GM19023 (cell line): ENCODE results near the gene ALG3.
A peak's percentile ranks its signal among the peaks of the same experiment; 100 is the strongest.
"Not testable (repeated sequence)": the region's sequence is repeated elsewhere in the genome, so short reads cannot be mapped to it uniquely, and the experiment has no call there.

Source experiments
- ATAC-seq: cut with Tn5 transposase; IDR thresholded peaks from one replicate; pipeline ENCODE4 v1.9.1; 2021; ENCODE audit warnings: mild to moderate bottlenecking, moderate library complexity; ENCODE audit not compliant: unreplicated experiment

The ALG3 gene

DNA sequence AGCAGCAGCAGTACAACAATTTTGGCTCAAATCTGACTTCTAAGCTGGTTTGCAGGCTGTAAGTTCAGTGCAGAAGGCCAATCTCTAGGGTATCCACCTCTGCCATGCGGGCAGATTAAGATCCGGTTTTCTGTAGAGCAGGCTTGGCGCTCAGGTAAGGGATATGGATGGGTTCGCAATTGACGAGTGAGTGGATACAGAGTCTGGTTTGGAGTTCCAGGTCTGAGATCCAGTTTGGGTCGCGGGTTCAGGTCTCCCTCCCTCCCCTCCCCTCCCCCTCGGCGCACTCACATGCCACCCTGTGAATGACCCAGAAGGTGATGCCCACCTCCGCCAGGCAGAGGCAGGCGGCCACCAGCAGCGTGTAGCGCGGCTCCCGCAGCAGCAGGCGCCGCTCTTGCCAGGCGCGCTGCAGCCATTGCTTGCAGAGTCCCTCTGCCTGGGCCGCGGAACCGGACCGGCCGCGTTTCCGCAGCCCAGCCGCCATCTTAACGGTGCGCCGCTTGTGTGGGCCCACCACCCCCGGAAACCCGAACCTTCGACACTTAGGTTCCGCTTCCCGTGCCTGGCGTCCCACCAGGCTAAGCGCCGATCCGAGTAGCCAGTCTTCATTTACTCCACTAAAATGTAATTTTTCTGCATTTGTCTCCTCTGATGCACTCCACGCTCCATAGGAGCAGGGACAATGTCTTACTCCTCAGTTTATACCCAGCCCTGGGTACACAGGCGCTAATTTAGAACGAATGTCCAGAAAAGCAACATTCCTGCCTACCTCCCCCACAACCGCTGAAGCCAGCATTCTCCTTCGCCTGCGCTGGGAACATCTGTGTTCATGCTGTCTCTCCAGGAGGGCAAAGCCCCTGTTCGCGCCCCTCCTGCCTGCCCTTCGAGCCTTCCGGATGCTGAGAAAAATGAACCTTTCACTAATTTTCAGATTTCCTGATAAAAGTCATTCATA is at the start of gene ALG3:
Gene ALG3 (minus strand): TSS at position 509 of the 958 bp plus-strand sequence. CDS start 22 bp downstream, at position 487.
- ATAC-seq: peak; percentile 49

GRCh38 chr3:184296616-184297015 is 47.9 kb upstream of the ALG3 start:
- ATAC-seq: no peak

DNA sequence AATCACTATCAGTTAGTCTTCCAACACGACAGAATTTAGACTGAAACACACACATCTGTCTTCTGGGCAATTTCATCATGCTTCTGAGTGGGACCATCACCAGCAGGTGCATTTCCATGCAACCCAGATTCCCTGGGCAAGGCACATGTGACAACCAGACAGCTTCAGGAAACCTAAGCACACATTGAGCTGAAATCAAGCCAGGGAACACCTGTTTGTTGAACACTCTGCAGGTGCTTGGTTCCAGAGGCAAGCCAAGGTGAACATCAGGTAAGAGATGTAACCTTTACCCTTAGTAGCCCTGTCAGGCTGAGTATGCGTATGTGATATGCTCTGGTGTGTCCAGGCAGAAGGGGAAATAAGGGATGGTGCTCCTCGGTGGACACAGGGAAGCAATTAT is 47.0 kb upstream of the ALG3 start:
- ATAC-seq: no peak

GRCh38 chr3:184291738-184292445 is 43.1 kb upstream of the ALG3 start:
- no peak for ATAC-seq

GRCh38 chr3:184291044-184291737 is 42.4 kb upstream of the ALG3 start:
- no peak for ATAC-seq

- ATAC-seq: no peak
Measured at GRCh38 chr3:184290331-184290730, 41.6 kb upstream of the ALG3 start.

- peak; percentile 52 for ATAC-seq
Measured at GRCh38 chr3:184289426-184289938, 40.7 kb upstream of the ALG3 start.

- no peak for ATAC-seq
Measured at GRCh38 chr3:184284696-184285095, 35.9 kb upstream of the ALG3 start.

GRCh38 chr3:184283681-184284080 is 34.9 kb upstream of the ALG3 start:
- ATAC-seq: no peak

- ATAC-seq: no peak
Measured at GRCh38 chr3:184282941-184283340, 34.2 kb upstream of the ALG3 start.

- ATAC-seq: no peak
Measured at GRCh38 chr3:184277366-184277765, 28.6 kb upstream of the ALG3 start.

GRCh38 chr3:184275961-184276910 is 27.5 kb upstream of the ALG3 start, which contains the start of gene ECE2:
TSS of gene ECE2 (plus strand) at chr3:184276022. CDS start at chr3:184276154, 132 bp downstream.
- ATAC-seq: no peak

- no peak for ATAC-seq
Measured at GRCh38 chr3:184275381-184275701, 26.6 kb upstream of the ALG3 start.

- no peak for ATAC-seq
Measured at GRCh38 chr3:184272269-184272668, 23.5 kb upstream of the ALG3 start.

GRCh38 chr3:184267249-184267648 is 18.5 kb upstream of the ALG3 start:
- not testable (repeated sequence) for ATAC-seq

DNA sequence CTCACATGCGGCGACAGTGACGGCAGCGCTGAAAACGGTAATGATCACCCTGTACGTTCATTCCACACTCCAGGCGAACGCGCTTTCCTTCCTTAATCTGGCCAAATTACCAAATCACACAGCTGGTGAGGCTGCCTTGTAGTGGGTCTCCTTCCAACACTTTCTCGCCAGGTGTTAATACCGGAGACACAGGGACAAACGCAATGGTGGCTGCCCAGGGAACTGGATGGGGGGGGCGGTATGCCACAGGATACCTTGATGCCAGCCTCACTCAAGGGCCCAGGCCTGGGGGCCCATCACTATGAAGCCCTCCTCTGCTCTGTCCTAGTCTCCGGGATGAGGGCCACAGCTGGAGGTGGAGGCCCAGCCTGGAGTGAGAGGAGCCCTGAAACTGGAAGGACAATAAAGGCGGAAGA is 14.0 kb upstream of the ALG3 start:
- no peak for ATAC-seq

DNA sequence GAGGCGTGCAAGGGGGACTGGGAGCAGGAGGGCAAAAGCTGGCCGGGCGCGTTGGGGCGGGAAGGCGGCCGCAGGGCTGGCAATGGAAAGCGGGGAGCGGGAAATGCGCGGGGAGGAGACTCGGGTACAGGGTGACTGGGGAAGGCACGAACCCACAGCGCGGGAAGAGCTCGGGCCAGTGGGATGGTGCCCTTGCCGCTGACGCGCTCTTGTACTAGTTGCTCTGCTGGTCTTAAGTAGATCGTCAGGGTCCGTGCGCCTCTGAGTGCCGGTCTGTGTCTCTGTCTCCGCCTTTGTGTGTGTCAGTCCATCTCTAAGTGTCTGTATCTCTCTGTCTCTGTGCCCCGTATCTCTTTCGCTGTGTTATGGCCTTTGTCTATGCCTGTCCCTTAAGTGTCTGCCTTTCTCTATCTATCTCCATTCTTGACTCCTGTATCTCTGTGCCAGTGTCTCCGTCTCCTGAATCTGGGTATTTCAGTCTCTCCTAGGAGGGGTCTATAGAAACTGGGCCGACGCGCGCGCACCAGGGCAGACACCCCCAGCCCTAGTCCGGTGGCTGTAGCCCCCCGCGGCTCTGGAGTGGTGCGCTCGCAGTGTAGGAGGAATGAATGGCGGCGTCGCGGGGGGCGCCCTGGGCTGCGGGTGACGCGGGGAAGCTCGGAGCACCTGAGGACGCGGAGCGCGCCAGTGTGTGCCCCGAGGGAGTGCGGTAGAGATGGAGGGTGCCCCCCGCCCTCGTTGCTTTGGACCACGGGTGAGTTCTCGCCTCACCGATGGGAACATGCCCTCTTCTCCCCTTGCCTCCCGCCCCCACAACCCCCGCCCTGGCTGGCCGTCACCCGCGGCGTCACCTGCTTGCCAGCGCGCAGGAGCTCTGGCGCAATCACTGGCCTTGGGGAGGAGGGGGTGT is 13.3 kb upstream of the ALG3 start:
- ATAC-seq: no peak

GRCh38 chr3:184261270-184261853 is 12.6 kb upstream of the ALG3 start, which contains the start of gene CAMK2N2:
TSS of gene CAMK2N2 (minus strand) at chr3:184261553. CDS start at chr3:184261285, 268 bp downstream.
- no peak for ATAC-seq
